GM19438 (cell line): ENCODE results near the gene PRR5L.

Experiments used
- ATAC-seq: cut with Tn5 transposase; IDR thresholded peaks from one replicate; pipeline ENCODE4 v1.9.1; 2021; ENCODE audit warnings: low read depth; ENCODE audit not compliant: unreplicated experiment

The PRR5L gene

GRCh38 chr11:36352922-36353321 lies 56.8 kb downstream of the PRR5L start:
- no peak for ATAC-seq

- peak; percentile 79 for ATAC-seq
These were observed 58.3 kb downstream of the PRR5L start for GRCh38 chr11:36354221-36355003.

- ATAC-seq: peak; percentile 58
These were observed 60.1 kb downstream of the PRR5L start for GRCh38 chr11:36356201-36356600.

GRCh38 chr11:36357831-36358230 lies 61.7 kb downstream of the PRR5L start:
- no peak for ATAC-seq

- no peak for ATAC-seq
These were observed 62.3 kb downstream of the PRR5L start for GRCh38 chr11:36358436-36358835.

- no peak for ATAC-seq
These were observed 64.2 kb downstream of the PRR5L start for GRCh38 chr11:36360318-36360717.

- ATAC-seq: no peak
These were observed 64.8 kb downstream of the PRR5L start for GRCh38 chr11:36360826-36361415.

GRCh38 chr11:36361472-36361871 lies 65.4 kb downstream of the PRR5L start:
- no peak for ATAC-seq

- no peak for ATAC-seq
These were observed 65.9 kb downstream of the PRR5L start for GRCh38 chr11:36361901-36362391.

- no peak for ATAC-seq
These were observed 66.8 kb downstream of the PRR5L start for GRCh38 chr11:36362902-36363301.

- ATAC-seq: peak; percentile 69
These were observed 67.5 kb downstream of the PRR5L start for GRCh38 chr11:36363361-36364268.

GRCh38 chr11:36364551-36365325 lies 68.7 kb downstream of the PRR5L start:
- no peak for ATAC-seq

GRCh38 chr11:36365907-36366306 lies 69.8 kb downstream of the PRR5L start:
- no peak for ATAC-seq

- no peak for ATAC-seq
These were observed 72.0 kb downstream of the PRR5L start for GRCh38 chr11:36367806-36368680.

- no peak for ATAC-seq
These were observed 75.1 kb downstream of the PRR5L start for GRCh38 chr11:36371181-36371580.

GRCh38 chr11:36371590-36371989 lies 75.5 kb downstream of the PRR5L start:
- ATAC-seq: no peak

GRCh38 chr11:36372101-36372771 lies 76.1 kb downstream of the PRR5L start:
- ATAC-seq: no peak

GRCh38 chr11:36373016-36374010 lies 77.2 kb downstream of the PRR5L start:
- no peak for ATAC-seq
